Mesenteric fat pad (tissue), 1 donor: ENCODE results near the gene UBE2H. TPM values are rescaled to one million over a fixed set of nuclear protein-coding genes. Genes with fewer than 3 reads are reported as not detected.
"Not testable (repeated sequence)": the region's sequence is repeated elsewhere in the genome, so short reads cannot be mapped to it uniquely, and the experiment has no call there.

ENCODE experiments used
- DNase-seq: peaks from one replicate; pipeline ENCODE4 v3.0.0-alpha.2; 2020; ENCODE audit warnings: low spot score
- total RNA-seq: library from RNA; stranded (reverse); fragmentation: NEBNext Ultra II Directional; extraction: Animal tissue kit (Norgen Biotek cat#: 25700); gene quantifications from one replicate; pipeline ENCODE4 v1.2.1, GENCODE V29; 2021
- donor health status: DM: yes; HTN: yes; CAD: no.

UBE2H gene
- total RNA-seq, 1 donor from 2014 or later: 117 TPM

- no peak for DNase-seq
Measured at GRCh38 chr7:129909669-129910068, 43.1 kb downstream of the UBE2H start.

GRCh38 chr7:129908181-129908580, 44.6 kb downstream of the UBE2H start:
- no peak for DNase-seq

- DNase-seq: no peak
Measured at GRCh38 chr7:129907122-129907736, 45.5 kb downstream of the UBE2H start.

GRCh38 chr7:129906700-129907099, 46.1 kb downstream of the UBE2H start:
- DNase-seq: no peak

GRCh38 chr7:129903935-129904334, 48.8 kb downstream of the UBE2H start:
- no peak for DNase-seq

GRCh38 chr7:129902788-129903422, 49.9 kb downstream of the UBE2H start:
- no peak for DNase-seq

GRCh38 chr7:129898502-129899160, 54.1 kb downstream of the UBE2H start:
- no peak for DNase-seq

GRCh38 chr7:129898007-129898406, 54.8 kb downstream of the UBE2H start:
- DNase-seq: no peak

GRCh38 chr7:129896568-129897382, 56.0 kb downstream of the UBE2H start:
- DNase-seq: no peak

- not testable (repeated sequence) for DNase-seq
Measured at GRCh38 chr7:129894184-129894583, 58.6 kb downstream of the UBE2H start.

- no peak for DNase-seq
Measured at GRCh38 chr7:129890090-129890489, 62.7 kb downstream of the UBE2H start.

GRCh38 chr7:129889133-129889844, 63.5 kb downstream of the UBE2H start:
- no peak for DNase-seq

GRCh38 chr7:129887865-129888264, 64.9 kb downstream of the UBE2H start:
- DNase-seq: no peak

GRCh38 chr7:129886818-129887186, 66.0 kb downstream of the UBE2H start:
- DNase-seq: no peak

- no peak for DNase-seq
Measured at GRCh38 chr7:129886167-129886817, 66.5 kb downstream of the UBE2H start.

GRCh38 chr7:129884495-129884894, 68.3 kb downstream of the UBE2H start:
- no peak for DNase-seq

GRCh38 chr7:129883151-129883550, 69.6 kb downstream of the UBE2H start:
- no peak for DNase-seq

- no peak for DNase-seq
Measured at GRCh38 chr7:129882531-129882930, 70.2 kb downstream of the UBE2H start.

GRCh38 chr7:129877146-129877792, 75.5 kb downstream of the UBE2H start:
- DNase-seq: no peak

- no peak for DNase-seq
Measured at GRCh38 chr7:129875745-129876411, 76.9 kb downstream of the UBE2H start.
